ENCODE data around the gene ZNFX1. TPM values are rescaled to one million over a fixed set of nuclear protein-coding genes. Genes with fewer than 3 reads are reported as not detected.

Gene ZNFX1
- total RNA-seq, 1 donor from 2014 or later, result 10.7 TPM

GRCh38 chr20:49267327-49267726, 10.5 kb downstream of the ZNFX1 start:
- no peak overlapping the region for H3K27ac Mint-ChIP-seq
- H3K36me3 Mint-ChIP-seq (ENCODE audit: insufficient read depth), result peaks cover 46% of the 10 kb centered on the region
- no peak overlapping the region for H3K4me3 Mint-ChIP-seq (ENCODE audit: low read depth)
- no peak for DNase-seq (ENCODE audit: low spot score, unreplicated experiment)
- H3K9me3 Mint-ChIP-seq (ENCODE audit: low read depth), result peaks cover 7% of the 10 kb centered on the region
- H3K4me1 Mint-ChIP-seq (ENCODE audit: low read depth), result peaks cover 8% of the 10 kb centered on the region
- no peak for TF ChIP-seq CTCF (IDR thresholded peaks at IDR 0.05; ENCODE audit: unreplicated experiment)
- H3K27me3 Mint-ChIP-seq, result no peaks in the 10 kb centered on the region

GRCh38 chr20:49262444-49262843, 15.4 kb downstream of the ZNFX1 start:
- peaks cover 28% of the 10 kb centered on the region for H3K36me3 Mint-ChIP-seq (ENCODE audit: insufficient read depth)

GRCh38 chr20:49261173-49261572, 16.7 kb downstream of the ZNFX1 start:
- peaks cover 30% of the 10 kb centered on the region for H3K36me3 Mint-ChIP-seq (ENCODE audit: insufficient read depth)
- H3K27me3 Mint-ChIP-seq, result no peaks in the 10 kb centered on the region
- DNase-seq (ENCODE audit: low spot score, unreplicated experiment), result no peak
- no peak overlapping the region for H3K27ac Mint-ChIP-seq
- H3K4me1 Mint-ChIP-seq (ENCODE audit: low read depth), result peaks cover 4% of the 10 kb centered on the region
- TF ChIP-seq CTCF (IDR thresholded peaks at IDR 0.05; ENCODE audit: unreplicated experiment), result no peak
- H3K4me3 Mint-ChIP-seq (ENCODE audit: low read depth), result no peak overlapping the region
- H3K9me3 Mint-ChIP-seq (ENCODE audit: low read depth), result no peaks in the 10 kb centered on the region

More at GRCh38 chr20:49262444-49262843, 15.4 kb downstream of the ZNFX1 start:
- H3K27me3 Mint-ChIP-seq, result no peaks in the 10 kb centered on the region
- H3K27ac Mint-ChIP-seq, result peak overlapping the region; percentile 24
- no peaks in the 10 kb centered on the region for H3K9me3 Mint-ChIP-seq (ENCODE audit: low read depth)
- no peak overlapping the region for H3K4me3 Mint-ChIP-seq (ENCODE audit: low read depth)
- no peak for TF ChIP-seq CTCF (IDR thresholded peaks at IDR 0.05; ENCODE audit: unreplicated experiment)
- no peak for DNase-seq (ENCODE audit: low spot score, unreplicated experiment)
- peaks cover 4% of the 10 kb centered on the region for H3K4me1 Mint-ChIP-seq (ENCODE audit: low read depth)

- H3K4me3 Mint-ChIP-seq (ENCODE audit: low read depth), result no peak overlapping the region
- no peaks in the 10 kb centered on the region for H3K9me3 Mint-ChIP-seq (ENCODE audit: low read depth)
- no peaks in the 10 kb centered on the region for H3K27me3 Mint-ChIP-seq
- no peak for TF ChIP-seq CTCF (IDR thresholded peaks at IDR 0.05; ENCODE audit: unreplicated experiment)
- H3K36me3 Mint-ChIP-seq (ENCODE audit: insufficient read depth), result peaks cover 31% of the 10 kb centered on the region
- no peak for DNase-seq (ENCODE audit: low spot score, unreplicated experiment)
- no peaks in the 10 kb centered on the region for H3K4me1 Mint-ChIP-seq (ENCODE audit: low read depth)
- H3K27ac Mint-ChIP-seq, result no peak overlapping the region
Measured at GRCh38 chr20:49260218-49260617, 17.6 kb downstream of the ZNFX1 start.

- TF ChIP-seq CTCF (IDR thresholded peaks at IDR 0.05; ENCODE audit: unreplicated experiment), result no peak
Measured at GRCh38 chr20:49259799-49260198, 18.1 kb downstream of the ZNFX1 start.

More at GRCh38 chr20:49259799-49260198, 18.1 kb downstream of the ZNFX1 start:
- no peaks in the 10 kb centered on the region for H3K27me3 Mint-ChIP-seq
- DNase-seq (ENCODE audit: low spot score, unreplicated experiment), result no peak
- no peaks in the 10 kb centered on the region for H3K9me3 Mint-ChIP-seq (ENCODE audit: low read depth)
- no peak overlapping the region for H3K4me3 Mint-ChIP-seq (ENCODE audit: low read depth)
- no peak overlapping the region for H3K27ac Mint-ChIP-seq
- no peaks in the 10 kb centered on the region for H3K4me1 Mint-ChIP-seq (ENCODE audit: low read depth)
- H3K36me3 Mint-ChIP-seq (ENCODE audit: insufficient read depth), result peaks cover 29% of the 10 kb centered on the region

All from progenitor cell of endocrine pancreas (in vitro differentiated cells).